ENCODE measurements around the gene SKAP1.
"Not testable (repeated sequence)": the region's sequence is repeated elsewhere in the genome, so short reads cannot be mapped to it uniquely, and the experiment has no call there.

SKAP1 gene

GRCh38 chr17:48276776-48277175 is 153.2 kb downstream of the SKAP1 start:
- DNase-seq, result no peak

- DNase-seq, result no peak
Observed at GRCh38 chr17:48270899-48271298, 159.1 kb downstream of the SKAP1 start.

GRCh38 chr17:48269209-48269608 is 160.8 kb downstream of the SKAP1 start:
- DNase-seq, result no peak

- no peak for DNase-seq
Observed at GRCh38 chr17:48263731-48264035, 166.3 kb downstream of the SKAP1 start.

- DNase-seq, result no peak
Observed at GRCh38 chr17:48262982-48263730, 166.9 kb downstream of the SKAP1 start.

- DNase-seq, result no peak
Observed at GRCh38 chr17:48261297-48261880, 168.6 kb downstream of the SKAP1 start.

GRCh38 chr17:48259694-48260291 is 170.2 kb downstream of the SKAP1 start:
- no peak for DNase-seq

- no peak for DNase-seq
Observed at GRCh38 chr17:48258331-48258730, 171.7 kb downstream of the SKAP1 start.

- no peak for DNase-seq
Observed at GRCh38 chr17:48255759-48256158, 174.3 kb downstream of the SKAP1 start.

- no peak for DNase-seq
Observed at GRCh38 chr17:48254896-48255295, 175.1 kb downstream of the SKAP1 start.

GRCh38 chr17:48253975-48254374 is 176.0 kb downstream of the SKAP1 start:
- DNase-seq, result no peak

GRCh38 chr17:48251950-48252349 is 178.1 kb downstream of the SKAP1 start:
- no peak for DNase-seq

GRCh38 chr17:48250949-48251348 is 179.1 kb downstream of the SKAP1 start:
- no peak for DNase-seq

- DNase-seq, result not testable (repeated sequence)
Observed at GRCh38 chr17:48250059-48250458, 180.0 kb downstream of the SKAP1 start.

- no peak for DNase-seq
Observed at GRCh38 chr17:48247603-48248002, 182.4 kb downstream of the SKAP1 start.

- no peak for DNase-seq
Observed at GRCh38 chr17:48247038-48247437, 183.0 kb downstream of the SKAP1 start.

- no peak for DNase-seq
Observed at GRCh38 chr17:48246612-48247011, 183.4 kb downstream of the SKAP1 start.

- DNase-seq, result not testable (repeated sequence)
Observed at GRCh38 chr17:48245465-48246033, 184.5 kb downstream of the SKAP1 start.

- DNase-seq, result no peak
Observed at GRCh38 chr17:48244814-48245213, 185.2 kb downstream of the SKAP1 start.

GRCh38 chr17:48244121-48244711 is 185.8 kb downstream of the SKAP1 start:
- DNase-seq, result no peak

GRCh38 chr17:48241770-48242497 is 188.1 kb downstream of the SKAP1 start:
- DNase-seq, result no peak

- peak; percentile 64 for DNase-seq
Observed at GRCh38 chr17:48241131-48241591, 188.9 kb downstream of the SKAP1 start.

All from right hindlimb (tissue), 1 donor.